COLO829 (cell line): ENCODE measurements around the gene ADIPOR2.
A peak's percentile ranks its signal among the peaks of the same experiment; 100 is the strongest.

Experiments
- DNase-seq: peaks from one replicate; pipeline ENCODE4 v3.0.0; 2012; ENCODE audit warnings: low spot score

The ADIPOR2 gene

GRCh38 chr12:1690578-1691122 lies at the start of gene ADIPOR2:
TSS of gene ADIPOR2 (plus strand) at chr12:1691070. CDS start at chr12:1754344, 63,274 bp downstream.
- DNase-seq, result peak; percentile 97

GRCh38 chr12:1642513-1642912 lies 48.4 kb upstream of the ADIPOR2 start:
- DNase-seq, result no peak

GRCh38 chr12:1643043-1643442 lies 47.8 kb upstream of the ADIPOR2 start:
- no peak for DNase-seq

- DNase-seq, result no peak
Observed at GRCh38 chr12:1643905-1644533, 46.9 kb upstream of the ADIPOR2 start.

GRCh38 chr12:1644534-1645438 lies 46.1 kb upstream of the ADIPOR2 start:
- DNase-seq, result no peak

GRCh38 chr12:1645819-1646218 lies 45.1 kb upstream of the ADIPOR2 start:
- DNase-seq, result no peak

GRCh38 chr12:1646569-1647284 lies 44.1 kb upstream of the ADIPOR2 start:
- no peak for DNase-seq

- DNase-seq, result no peak
Observed at GRCh38 chr12:1647285-1647669, 43.6 kb upstream of the ADIPOR2 start.

- no peak for DNase-seq
Observed at GRCh38 chr12:1650260-1650977, 40.5 kb upstream of the ADIPOR2 start.

- DNase-seq, result no peak
Observed at GRCh38 chr12:1650978-1651361, 39.9 kb upstream of the ADIPOR2 start.

- DNase-seq, result no peak
Observed at GRCh38 chr12:1651946-1652345, 38.9 kb upstream of the ADIPOR2 start.

GRCh38 chr12:1655225-1655788 lies 35.6 kb upstream of the ADIPOR2 start:
- no peak for DNase-seq

- no peak for DNase-seq
Observed at GRCh38 chr12:1656902-1657301, 34.0 kb upstream of the ADIPOR2 start.

- DNase-seq, result no peak
Observed at GRCh38 chr12:1657688-1658087, 33.2 kb upstream of the ADIPOR2 start.

- DNase-seq, result no peak
Observed at GRCh38 chr12:1660304-1661187, 30.3 kb upstream of the ADIPOR2 start.

GRCh38 chr12:1661553-1662335 lies 29.1 kb upstream of the ADIPOR2 start:
- peak; percentile 79 for DNase-seq

GRCh38 chr12:1662761-1663439 lies 28.0 kb upstream of the ADIPOR2 start:
- DNase-seq, result no peak

- no peak for DNase-seq
Observed at GRCh38 chr12:1663440-1664132, 27.3 kb upstream of the ADIPOR2 start.
